Activated B cell treated with CpG ODN at 0.5 μM for 24 hours (primary cell): ENCODE measurements around the gene C1QTNF1. TPM values are rescaled to one million over a fixed set of nuclear protein-coding genes. Genes with fewer than 3 reads are reported as not detected.
A peak's percentile ranks its signal among the peaks of the same experiment; 100 is the strongest.
"Not testable (repeated sequence)": the region's sequence is repeated elsewhere in the genome, so short reads cannot be mapped to it uniquely, and the experiment has no call there.

Source experiments
- ATAC-seq: fragments of 200-7000 bp; cut with Tn5 transposase; one replicate; pipeline ENCODE4 v1.10.0; 2021; ENCODE audit warnings: low read depth, mild to moderate bottlenecking, moderate library complexity
- CTCF ChIA-PET: fragments of 350-600 bp; sonication (Branson Sonifier 250); formaldehyde crosslinking; loops from one replicate; lab custom pipeline; 2021; ENCODE audit warnings: antibody characterized with exemption; lab: Charles Lee
- POLR2A ChIA-PET: fragments of 350-600 bp; sonication (Branson Sonifier 250); formaldehyde crosslinking; loops from one replicate; lab custom pipeline; 2021; ENCODE audit warnings: antibody characterized with exemption; lab: Charles Lee
- DNase-seq: peaks from one replicate; pipeline ENCODE4 v3.0.0; 2022
- H3K27ac Mint-ChIP-seq: one replicate; pipeline ENCODE4 v1.8.0; 2020; ENCODE audit warnings: mixed read lengths
- H3K27me3 Mint-ChIP-seq: one replicate; pipeline ENCODE4 v1.8.0; 2021; ENCODE audit warnings: mixed read lengths
- H3K36me3 Mint-ChIP-seq: one replicate; pipeline ENCODE4 v1.8.0; 2021; ENCODE audit warnings: low read depth, mixed read lengths
- H3K4me1 Mint-ChIP-seq: one replicate; pipeline ENCODE4 v1.8.0; 2021; ENCODE audit warnings: mixed read lengths
- H3K4me3 Mint-ChIP-seq: one replicate; pipeline ENCODE4 v1.8.0; 2020; ENCODE audit warnings: mild to moderate bottlenecking, mixed read lengths
- H3K9me3 Mint-ChIP-seq: one replicate; pipeline ENCODE4 v1.8.0; 2020; ENCODE audit warnings: mixed read lengths
- intact Hi-C: fragments of 100-400 bp; cut with micrococcal nuclease; formaldehyde crosslinking; loops from one replicate; pipeline ENCODE4 v1.15.1; 2024
- total RNA-seq: library from RNA; stranded (reverse); gene quantifications from 2 replicates; pipeline ENCODE4 v1.2.3, GENCODE V29; 2022
- TF ChIP-seq, protein P1 (sequence below): fragments of 200-600 bp; IDR thresholded peaks from one replicate; pipeline ENCODE4 v1.8.0; 2022; ENCODE audit warnings: antibody characterized with exemption, mild to moderate bottlenecking

Gene C1QTNF1
- total RNA-seq, 1 donor from 2014 or later, result not detected

DNA sequence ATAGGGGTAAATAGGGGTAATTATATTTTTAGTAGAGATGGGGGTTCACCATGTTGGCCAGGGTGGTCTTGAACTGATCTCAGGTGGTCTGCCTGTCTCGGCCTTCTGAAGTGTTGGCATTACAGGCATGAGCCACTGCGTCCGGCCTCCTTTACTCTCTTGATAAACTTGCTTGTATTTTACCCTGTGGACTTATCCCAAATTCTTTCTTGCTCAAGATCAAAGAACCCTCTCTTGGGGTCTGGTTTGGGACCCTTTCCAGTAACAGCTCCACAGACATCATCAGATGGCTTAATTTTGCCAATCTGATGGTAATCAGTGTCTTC lies 5.6 kb upstream of the C1QTNF1 start:
- ATAC-seq (no peak), DNase-seq (no peak)
- peaks cover 16% of the 10 kb centered on the region for H3K27me3 Mint-ChIP-seq
- no peaks in the 10 kb centered on the region for H3K36me3 Mint-ChIP-seq
- intact Hi-C loops, result no loop called here
- no peak overlapping the region for H3K4me3 Mint-ChIP-seq
- no peaks in the 10 kb centered on the region for H3K9me3 Mint-ChIP-seq
- TF ChIP-seq, protein P1, sequence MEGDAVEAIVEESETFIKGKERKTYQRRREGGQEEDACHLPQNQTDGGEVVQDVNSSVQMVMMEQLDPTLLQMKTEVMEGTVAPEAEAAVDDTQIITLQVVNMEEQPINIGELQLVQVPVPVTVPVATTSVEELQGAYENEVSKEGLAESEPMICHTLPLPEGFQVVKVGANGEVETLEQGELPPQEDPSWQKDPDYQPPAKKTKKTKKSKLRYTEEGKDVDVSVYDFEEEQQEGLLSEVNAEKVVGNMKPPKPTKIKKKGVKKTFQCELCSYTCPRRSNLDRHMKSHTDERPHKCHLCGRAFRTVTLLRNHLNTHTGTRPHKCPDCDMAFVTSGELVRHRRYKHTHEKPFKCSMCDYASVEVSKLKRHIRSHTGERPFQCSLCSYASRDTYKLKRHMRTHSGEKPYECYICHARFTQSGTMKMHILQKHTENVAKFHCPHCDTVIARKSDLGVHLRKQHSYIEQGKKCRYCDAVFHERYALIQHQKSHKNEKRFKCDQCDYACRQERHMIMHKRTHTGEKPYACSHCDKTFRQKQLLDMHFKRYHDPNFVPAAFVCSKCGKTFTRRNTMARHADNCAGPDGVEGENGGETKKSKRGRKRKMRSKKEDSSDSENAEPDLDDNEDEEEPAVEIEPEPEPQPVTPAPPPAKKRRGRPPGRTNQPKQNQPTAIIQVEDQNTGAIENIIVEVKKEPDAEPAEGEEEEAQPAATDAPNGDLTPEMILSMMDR, result no peak
- H3K27ac Mint-ChIP-seq, result no peak overlapping the region
- CTCF ChIA-PET, result interaction anchor here (0.6 kb wide), 1 partner anchor 406 kb away, joined by 3 read pairs; no protein-coding TSS in a partner anchor
- no peaks in the 10 kb centered on the region for H3K4me1 Mint-ChIP-seq
- POLR2A ChIA-PET, result no interaction called here

DNA sequence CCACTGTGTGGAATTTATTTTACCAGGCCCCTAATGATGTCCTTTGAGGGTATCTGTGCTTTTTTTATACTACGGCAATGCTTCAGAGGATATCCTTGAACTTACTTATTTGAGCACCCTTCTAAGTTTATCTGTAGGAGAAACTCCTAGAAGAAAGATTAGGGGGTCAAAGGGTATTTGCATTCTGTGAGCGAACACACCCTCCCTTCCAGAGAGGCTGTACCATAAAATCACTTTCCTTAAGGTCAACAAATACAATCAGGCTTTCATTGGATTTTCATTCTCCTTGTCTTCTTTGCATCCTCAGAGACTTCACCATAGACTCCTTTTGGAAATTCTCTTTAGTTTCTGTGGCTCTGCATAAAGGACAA lies 4.7 kb upstream of the C1QTNF1 start:
- peaks cover 6% of the 10 kb centered on the region for H3K4me1 Mint-ChIP-seq
- no peak overlapping the region for H3K4me3 Mint-ChIP-seq
- TF ChIP-seq, protein P1, result no peak
- CTCF ChIA-PET, result no interaction called here
- no peaks in the 10 kb centered on the region for H3K9me3 Mint-ChIP-seq
- intact Hi-C loops, result loop anchor here (1.0 kb wide), 1 partner anchor 23 kb away; no protein-coding TSS in a partner anchor
- no peak overlapping the region for H3K27ac Mint-ChIP-seq
- DNase-seq (no peak), ATAC-seq (no peak)
- POLR2A ChIA-PET, result no interaction called here
- no peaks in the 10 kb centered on the region for H3K36me3 Mint-ChIP-seq
- peaks cover 16% of the 10 kb centered on the region for H3K27me3 Mint-ChIP-seq

DNA sequence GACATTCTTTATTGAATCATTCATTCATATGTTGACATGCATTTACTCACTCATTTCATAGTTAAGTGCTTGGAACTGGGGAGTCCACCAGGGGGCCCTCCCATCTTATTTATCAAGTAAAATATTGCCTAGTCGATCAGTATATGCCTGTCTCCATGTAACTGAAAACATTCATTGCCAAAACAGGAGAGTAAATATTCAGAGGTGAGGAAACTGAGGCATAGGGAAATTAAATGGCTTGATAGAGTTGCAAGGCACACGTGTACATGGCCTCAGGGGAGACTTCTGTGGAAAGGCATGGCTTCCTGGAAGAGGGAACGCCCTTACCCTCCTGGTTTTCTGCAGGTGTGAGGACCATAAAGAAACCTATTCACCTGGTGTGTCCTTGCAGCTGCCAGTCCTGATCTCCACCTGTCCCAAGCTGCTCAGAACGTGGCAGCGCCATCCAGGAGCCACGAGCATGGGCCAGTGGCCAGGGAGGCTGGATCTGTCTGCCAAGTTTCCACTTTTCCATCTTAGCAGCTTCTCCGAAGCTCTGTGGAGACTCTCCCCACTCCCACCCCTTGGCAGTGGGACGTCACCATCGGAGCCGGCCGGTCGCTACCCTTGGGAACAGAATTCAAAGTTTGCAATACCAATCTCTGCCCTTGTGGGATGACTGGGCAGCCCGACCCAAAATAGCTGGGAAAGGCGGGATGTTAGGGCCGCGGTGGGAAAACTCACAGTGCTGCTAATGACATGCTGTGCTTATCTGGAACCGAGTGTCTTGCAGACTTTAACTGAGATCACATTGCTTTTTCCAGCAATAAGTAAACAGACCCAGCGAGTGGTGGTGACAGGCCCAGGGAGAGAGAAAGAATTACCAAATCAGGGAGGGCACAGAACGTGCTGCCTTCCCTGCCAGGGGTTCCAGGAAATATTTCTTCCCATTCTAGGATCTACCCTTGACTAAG lies 4.1 kb upstream of the C1QTNF1 start:
- no peaks in the 10 kb centered on the region for H3K36me3 Mint-ChIP-seq
- peaks cover 19% of the 10 kb centered on the region for H3K27me3 Mint-ChIP-seq
- intact Hi-C loops, result loop anchor here (1.0 kb wide), 1 partner anchor 22 kb away; no protein-coding TSS in a partner anchor
- TF ChIP-seq, protein P1, result no peak
- H3K4me1 Mint-ChIP-seq, result peaks cover 10% of the 10 kb centered on the region
- ChIA-PET POLR2A (no interaction called here), CTCF (interaction anchor here (1.1 kb wide), 1 partner anchor 24 kb away, joined by 3 read pairs; no protein-coding TSS in a partner anchor)
- H3K27ac Mint-ChIP-seq, result no peak overlapping the region
- DNase-seq, result peak; percentile 8
- no peaks in the 10 kb centered on the region for H3K9me3 Mint-ChIP-seq
- no peak overlapping the region for H3K4me3 Mint-ChIP-seq
- ATAC-seq, result no peak

DNA sequence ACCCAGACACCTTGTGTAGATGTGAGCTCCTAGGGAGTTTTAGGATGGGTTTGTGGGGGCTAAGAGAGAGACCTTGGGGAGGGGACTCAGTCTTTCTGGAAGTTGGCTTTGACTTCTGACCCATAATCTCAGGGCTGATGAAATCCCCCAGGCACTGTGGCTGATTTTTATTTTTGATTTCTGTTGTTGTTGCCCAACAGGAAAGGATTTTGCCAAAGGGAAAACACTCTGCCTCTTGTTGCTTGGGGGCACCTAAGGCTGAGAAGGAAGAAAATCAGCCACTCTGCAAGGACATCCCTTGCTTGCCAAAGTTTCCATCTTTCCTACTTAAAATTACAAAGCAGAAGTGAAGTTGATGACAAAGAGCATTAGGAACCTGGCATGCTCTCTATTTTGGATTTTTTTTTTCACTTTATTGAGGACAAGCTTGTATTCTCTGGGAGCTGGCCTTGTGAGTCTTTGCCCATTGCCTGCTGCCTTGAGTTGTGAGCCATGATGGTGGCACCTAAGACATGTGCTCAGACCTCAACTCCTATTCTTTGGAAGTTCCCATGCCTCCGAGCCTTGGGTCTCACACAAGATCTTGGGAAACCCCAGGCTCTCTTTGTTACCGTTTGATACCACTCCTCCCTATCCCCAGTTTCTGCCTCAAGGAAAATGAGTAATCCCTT lies 3.2 kb upstream of the C1QTNF1 start:
- H3K27ac Mint-ChIP-seq, result no peak overlapping the region
- TF ChIP-seq, protein P1, result no peak
- H3K36me3 Mint-ChIP-seq, result no peaks in the 10 kb centered on the region
- POLR2A ChIA-PET, result no interaction called here
- CTCF ChIA-PET, result interaction anchor here (1.1 kb wide), 1 partner anchor 23 kb away, joined by 3 read pairs; no protein-coding TSS in a partner anchor
- no peak overlapping the region for H3K4me3 Mint-ChIP-seq
- H3K9me3 Mint-ChIP-seq, result no peaks in the 10 kb centered on the region
- ATAC-seq, result no peak
- peaks cover 10% of the 10 kb centered on the region for H3K4me1 Mint-ChIP-seq
- DNase-seq, result no peak
- peaks cover 26% of the 10 kb centered on the region for H3K27me3 Mint-ChIP-seq
- intact Hi-C loops, result no loop called here

DNA sequence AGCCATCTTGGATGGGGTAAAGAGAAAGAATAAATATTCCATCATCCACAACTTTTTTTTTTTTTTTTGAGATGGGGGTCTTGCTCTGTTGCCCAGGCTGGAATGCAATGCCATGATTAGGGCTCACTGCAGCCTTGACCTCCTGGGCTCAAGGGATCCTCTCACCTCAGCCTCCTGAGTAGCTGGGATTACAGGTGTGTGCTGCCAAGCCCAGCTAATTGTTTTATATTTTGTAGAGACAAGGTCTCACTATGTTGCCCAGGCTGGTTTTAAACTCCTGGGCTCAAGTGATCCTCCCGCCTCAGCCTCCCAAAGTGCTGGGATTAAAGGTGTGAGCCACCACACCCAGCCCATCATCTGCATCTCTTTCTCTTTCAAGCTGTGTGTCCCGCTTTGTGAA lies 2.0 kb upstream of the C1QTNF1 start:
- peak; percentile 1 for DNase-seq
- H3K36me3 Mint-ChIP-seq, intact Hi-C loops, ATAC-seq, H3K27ac Mint-ChIP-seq, H3K4me3 Mint-ChIP-seq, H3K9me3 Mint-ChIP-seq, H3K4me1 Mint-ChIP-seq, CTCF ChIA-PET: not testable (repeated sequence)
- peaks cover 32% of the 10 kb centered on the region for H3K27me3 Mint-ChIP-seq
- POLR2A ChIA-PET, result interaction anchor here (0.6 kb wide), 1 partner anchor 45 kb away, joined by 5 read pairs; no protein-coding TSS in a partner anchor
